GM19023 (cell line): ENCODE data around the gene KIF3B.
A peak's percentile ranks its signal among the peaks of the same experiment; 100 is the strongest.

Experiments
- ATAC-seq: cut with Tn5 transposase; IDR thresholded peaks from one replicate; pipeline ENCODE4 v1.9.1; 2021; ENCODE audit warnings: mild to moderate bottlenecking, moderate library complexity; ENCODE audit not compliant: unreplicated experiment

The KIF3B gene

DNA sequence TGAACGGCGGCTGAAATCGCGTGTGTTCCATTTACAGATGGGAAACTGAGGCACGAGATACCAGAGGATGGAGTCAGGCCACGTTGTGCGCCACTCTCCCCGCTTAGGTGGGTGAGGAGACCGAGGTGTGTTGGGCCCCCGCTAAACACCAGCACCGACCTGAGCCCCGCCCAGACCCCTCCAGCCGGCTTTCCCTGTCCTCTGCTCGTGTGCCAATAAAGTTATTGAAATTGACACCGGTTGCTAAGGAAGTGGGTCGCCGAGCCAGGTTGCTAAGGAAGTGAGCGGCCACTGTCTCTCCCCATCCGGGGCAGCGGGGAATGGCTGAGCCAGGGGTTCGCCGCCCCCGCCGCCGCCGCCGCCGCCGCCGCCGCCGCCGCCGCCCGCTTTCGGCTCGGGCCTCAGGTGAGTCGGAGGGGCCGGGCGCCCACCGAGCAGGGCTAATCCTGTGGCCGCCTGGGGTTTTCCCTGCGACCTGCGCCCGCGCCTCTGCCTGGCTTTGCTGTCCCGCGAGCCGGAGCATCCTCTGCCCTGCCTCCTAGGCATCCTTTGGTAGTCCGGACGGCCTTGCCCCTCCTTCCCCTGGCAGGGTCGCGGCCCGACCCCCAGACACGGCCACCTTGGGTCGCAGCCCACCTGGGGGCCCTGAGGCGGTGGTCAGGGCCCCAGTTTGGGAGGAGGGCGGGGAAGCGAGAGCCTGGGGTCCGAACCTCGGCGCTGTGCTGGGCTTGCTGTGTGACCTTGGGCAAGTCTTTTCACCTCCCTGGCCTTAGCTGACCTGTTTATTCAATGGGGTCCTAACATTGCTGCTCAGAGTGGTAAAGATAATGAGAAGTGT is at the start of gene KIF3B:
Gene KIF3B (plus strand): TSS at position 291 of the 838 bp plus-strand sequence. CDS start 32,127 bp downstream, outside the sequence.
- peak; percentile 79 for ATAC-seq

DNA sequence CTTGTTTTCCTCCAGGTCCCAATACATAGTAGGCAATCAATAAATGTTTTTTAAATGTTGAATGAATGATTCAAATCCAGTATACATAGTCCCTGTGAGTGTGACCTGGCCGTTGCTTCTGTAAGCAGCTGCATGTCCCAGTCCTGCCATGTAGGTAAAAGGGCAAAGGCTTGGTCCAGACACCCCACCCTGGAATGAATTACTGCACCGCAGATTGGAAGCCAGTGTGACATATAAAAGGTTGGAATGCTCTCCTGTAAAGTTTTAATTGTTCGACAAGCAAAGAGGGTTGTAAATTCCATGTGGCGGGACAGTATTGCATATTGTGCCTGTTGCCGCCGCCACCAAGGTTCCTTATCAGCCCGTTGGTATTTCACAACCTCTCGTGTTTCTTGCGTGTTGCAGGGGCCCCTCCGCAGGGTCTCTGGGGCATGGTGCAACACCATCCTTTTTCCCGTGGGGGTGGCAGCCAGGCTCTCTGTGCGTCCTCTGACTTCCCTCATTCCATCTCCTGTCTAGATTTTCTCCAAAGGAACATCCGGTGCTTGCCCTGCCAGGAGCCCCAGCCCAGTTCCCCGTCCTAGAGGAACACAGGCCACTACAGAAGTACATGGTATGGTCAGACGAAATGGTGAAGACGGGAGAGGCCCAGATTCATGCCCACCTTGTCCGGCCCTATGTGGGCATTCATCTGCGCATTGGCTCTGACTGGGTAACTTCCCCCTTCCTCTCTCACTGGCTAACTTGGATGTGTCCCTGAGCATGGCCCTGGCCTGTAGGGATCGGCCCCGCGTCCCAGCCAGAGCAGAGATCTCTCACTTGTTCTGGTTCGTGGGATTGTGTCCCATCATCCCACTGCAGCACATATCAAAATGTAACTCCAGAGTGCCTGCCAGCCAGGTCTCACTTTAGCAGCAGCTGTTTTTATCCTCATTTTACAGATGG is 49.4 kb upstream of the KIF3B start:
- no peak for ATAC-seq

DNA sequence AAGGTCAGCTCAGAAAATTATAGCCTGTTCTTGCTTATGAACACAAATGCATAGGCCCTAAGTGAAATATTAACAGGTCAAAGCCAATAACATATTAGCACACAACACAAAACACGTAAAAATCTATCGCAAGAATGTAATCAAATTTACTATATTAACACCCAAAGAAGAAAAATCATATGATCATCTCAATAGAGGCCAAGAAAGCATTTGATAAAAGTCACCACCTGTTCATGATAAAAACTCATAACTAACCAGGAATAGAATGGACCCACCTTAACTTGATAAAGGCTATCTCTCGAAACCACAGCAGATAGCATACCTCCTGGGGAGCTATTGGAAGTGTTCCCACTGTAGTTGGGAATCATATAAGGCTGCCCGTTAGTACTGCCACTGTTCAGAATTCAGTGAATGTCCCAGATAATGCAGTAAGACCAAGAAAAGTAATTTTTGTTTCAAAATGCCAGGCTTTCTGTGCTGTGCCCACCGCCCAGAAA is 48.2 kb upstream of the KIF3B start:
- no peak for ATAC-seq

- ATAC-seq = no peak
These were observed 46.7 kb upstream of the KIF3B start for GRCh38 chr20:32230707-32231106.

- ATAC-seq = no peak
These were observed 46.2 kb upstream of the KIF3B start for GRCh38 chr20:32231245-32231644.

GRCh38 chr20:32231847-32232246 is 45.6 kb upstream of the KIF3B start:
- no peak for ATAC-seq

DNA sequence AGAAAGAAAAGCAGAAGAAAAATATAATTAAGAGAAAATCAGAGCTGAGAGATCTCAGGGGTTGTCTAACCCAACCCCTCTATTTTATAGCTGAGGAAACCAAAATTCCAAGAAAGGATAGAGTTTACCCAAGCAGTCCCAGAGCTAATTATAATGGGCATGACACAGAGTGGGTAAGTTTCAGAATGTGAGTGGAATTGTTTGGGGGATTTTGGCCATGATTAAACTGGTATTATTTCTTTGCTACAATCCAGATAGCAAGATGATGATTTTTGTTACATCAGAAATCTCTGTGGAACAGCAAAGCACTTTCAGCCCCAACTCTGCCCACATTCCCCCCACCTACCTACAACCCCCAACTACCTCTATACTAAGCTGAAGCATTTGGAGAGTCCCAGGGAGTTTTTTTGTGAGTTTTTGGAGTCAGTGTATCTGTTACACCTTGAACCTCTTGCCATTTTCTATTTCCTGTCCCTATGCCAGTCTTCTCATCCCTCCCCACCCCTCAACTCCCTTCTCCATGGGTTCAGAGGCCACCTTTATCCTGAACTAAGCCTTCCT is 45.0 kb upstream of the KIF3B start:
- ATAC-seq = no peak

DNA sequence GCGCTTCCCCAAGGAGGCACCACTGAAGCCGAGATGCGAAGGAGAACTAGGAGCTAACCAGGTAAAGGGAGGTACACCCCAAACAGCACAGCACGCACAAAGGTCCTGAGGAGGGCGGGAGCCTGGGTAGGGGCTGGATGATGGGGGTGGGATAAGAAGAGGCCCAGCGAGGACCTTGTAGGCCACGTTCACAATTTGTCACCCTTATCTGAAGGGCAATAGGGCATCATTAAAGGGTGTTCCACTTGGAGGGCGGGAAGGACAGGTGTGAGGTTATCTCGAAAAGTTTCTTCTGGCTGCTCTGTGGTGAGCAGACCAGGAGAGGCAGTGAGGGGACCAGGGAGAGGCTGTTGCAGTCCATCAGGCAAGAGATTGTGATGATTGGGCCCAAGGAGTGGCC is 44.2 kb upstream of the KIF3B start:
- no peak for ATAC-seq

DNA sequence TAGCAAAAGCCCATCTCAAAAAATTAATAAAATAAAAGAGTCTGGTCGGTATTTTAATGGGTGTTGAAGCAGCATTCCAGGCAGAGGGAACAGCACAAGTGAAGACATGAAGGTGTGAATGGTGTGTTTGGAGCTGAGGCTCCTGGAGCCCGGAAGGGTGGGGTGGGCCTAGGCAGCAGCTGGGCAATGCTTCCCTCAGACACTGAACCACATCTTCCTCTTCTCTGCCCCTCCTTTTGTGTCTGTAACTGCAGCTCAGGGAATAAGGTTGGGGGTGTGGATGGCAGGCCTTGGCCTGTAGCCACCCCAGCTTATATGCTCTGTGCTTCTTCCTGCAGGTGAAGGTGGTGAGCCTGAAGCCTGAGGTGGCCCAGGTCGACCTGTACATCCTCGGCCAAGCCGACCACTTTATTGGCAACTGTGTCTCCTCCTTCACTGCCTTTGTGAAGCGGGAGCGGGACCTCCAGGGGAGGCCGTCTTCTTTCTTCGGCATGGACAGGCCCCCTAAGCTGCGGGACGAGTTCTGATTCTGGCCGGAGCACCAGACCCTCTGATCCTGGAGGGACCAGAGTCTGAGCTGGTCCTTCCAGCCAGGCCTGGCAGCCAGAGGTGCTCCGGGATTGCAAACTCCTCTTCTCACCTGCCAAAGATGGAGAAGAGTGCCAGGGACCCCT is 43.2 kb upstream of the KIF3B start:
- ATAC-seq = no peak

DNA sequence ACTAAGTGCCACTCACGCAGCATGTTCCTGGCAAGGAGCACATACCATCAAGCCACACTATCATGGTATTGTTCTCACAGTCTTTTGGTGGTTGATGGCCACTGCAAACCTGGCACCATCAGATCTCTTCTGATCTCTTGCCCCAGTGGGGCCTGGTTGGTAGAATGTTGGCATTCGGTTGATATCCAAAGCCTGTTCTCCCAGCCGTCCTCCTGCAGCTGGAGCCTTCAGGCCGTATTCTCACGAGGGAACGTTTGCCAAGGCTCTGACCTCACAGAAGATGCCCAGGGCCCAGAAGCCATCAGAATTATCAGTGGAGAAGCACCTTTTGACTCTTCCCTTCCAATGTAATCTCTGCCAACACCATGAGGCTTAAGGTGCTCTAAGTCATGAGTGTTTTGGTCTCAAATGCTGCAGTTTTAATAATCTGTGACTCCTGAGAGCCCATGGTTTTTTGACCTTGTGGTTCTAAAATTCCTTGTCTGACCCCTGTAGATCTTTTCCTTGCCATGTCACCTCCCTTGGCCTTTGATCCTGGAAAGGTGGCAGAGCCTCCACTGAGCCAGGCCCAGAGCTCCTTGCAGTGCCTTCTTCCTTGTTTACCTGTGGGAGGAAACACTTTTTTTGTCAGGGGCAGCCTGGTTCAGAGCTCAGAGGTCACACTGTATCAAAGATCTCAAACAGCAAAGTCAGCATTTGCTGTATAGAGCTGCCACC is 42.0 kb upstream of the KIF3B start:
- no peak for ATAC-seq

DNA sequence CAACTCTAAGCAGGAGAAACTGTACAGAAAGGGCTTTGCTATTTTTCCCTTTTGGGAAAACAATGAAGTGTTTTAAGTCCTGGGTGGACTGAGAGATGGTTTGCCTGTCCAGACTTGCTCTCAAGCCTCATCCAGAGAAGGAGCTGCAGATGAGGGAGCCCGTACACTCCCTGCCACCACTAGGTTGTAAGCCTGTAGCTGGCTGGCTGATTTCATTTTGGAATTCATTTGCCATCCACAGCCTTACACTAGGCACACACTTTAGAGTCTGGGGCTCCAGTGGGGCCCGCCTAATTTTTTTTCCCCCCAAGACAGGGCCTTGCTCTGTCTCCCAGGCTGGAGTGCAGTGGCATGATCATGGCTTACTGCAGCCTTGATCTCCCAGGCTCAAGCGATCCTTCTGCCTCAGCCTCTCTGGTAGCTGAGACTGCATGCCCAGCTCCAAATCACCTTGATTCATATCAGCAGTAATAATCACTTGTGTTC is 41.4 kb upstream of the KIF3B start:
- ATAC-seq = no peak

GRCh38 chr20:32236819-32237218 is 40.6 kb upstream of the KIF3B start:
- no peak for ATAC-seq

- ATAC-seq = no peak
These were observed 40.0 kb upstream of the KIF3B start for GRCh38 chr20:32237419-32237818.

DNA sequence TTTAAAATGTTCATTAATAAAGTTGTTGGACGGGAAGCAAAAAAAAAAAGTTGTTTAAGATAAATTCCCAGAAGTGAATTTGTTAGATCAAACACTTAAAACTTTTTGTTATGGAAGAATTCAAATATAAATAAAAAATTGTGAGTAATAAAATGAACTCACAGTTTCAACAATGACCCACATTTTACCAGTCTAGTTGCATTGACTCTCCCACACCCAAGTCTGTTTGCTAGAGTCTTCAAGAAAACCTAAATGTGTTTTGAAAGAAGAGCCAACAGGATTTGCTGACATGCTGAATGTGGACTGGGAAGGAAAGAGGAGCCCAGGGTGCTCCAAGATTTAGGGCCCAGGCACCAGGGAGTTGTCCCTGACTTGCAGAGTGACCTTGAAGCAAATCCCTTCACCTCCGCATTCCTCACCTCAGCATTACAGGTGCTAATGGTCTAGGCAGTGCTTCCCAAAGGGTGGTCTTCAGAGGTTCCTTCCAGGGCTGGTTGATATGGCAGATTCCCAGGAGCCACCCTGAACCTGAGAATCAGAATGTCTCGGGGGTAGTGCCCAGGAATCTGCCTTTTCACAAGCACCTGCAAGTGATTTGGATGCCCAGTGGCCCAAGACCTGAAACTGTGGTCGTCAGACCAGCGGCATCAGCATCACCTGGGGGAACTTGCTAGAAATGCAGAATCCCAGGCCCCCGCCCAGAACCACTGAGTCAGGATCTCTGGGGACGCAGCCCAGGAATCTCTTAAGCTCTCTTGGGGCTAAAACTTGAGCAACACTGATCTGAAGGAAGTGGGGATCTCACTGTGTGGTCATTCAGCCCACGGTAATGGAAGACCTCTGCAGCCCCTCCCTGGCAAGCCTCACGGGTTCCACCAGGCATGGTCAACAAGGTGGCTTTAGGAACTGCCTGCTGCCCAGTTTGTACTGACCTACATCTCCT is 38.7 kb upstream of the KIF3B start:
- ATAC-seq = no peak

GRCh38 chr20:32240205-32240604 is 37.2 kb upstream of the KIF3B start:
- no peak for ATAC-seq

DNA sequence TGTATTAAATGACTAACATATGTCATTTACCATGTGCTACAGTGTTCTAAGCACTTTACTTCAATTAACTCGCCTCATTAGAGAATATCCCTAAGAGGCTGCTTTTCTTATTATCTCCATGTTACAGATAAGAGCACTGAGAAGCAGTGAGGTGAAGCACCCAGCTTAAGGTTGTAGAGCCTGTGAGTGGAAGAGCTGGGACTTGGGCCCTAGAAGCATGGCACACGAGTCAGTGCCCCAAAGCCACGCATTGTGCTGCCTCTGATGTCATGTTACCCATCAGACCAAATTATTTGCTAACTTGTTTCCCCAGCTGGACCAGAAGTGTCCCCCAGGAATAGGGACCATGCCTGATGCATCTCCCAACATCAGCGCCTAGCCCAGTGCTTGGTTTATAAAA is 35.6 kb upstream of the KIF3B start:
- ATAC-seq = no peak

DNA sequence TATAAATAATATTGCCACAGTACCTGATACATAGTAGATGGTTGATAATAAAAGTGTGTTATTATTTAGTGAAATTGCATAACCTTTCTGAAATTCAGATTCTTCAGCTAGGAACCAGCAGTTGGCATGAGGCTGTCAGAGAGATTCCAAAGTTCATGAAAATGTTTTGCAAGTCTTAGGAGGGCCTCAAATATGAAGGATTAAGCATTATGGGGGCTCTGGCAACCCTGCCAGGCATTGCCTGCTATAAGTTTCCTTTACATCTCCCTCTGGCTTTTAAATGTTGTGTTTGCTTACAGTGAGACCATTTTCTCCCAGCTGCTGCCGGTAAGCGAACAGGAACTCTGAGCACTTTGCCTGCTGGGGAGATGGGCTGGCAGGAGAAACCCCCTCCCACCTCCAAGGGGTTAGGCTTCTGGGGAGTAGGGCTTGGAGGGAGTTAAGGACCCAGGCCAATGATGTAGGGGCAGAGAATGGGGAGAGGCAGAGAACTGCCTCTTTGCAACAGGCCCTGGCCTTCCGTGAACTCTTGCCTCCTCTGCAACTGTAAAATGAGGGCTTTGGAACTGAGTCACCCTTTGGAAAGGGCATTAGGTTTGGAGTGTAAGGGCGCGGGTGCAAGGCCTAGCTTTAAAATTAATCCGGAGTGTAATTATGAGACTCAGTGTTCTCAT is 33.2 kb upstream of the KIF3B start:
- no peak for ATAC-seq

GRCh38 chr20:32244959-32245358 is 32.5 kb upstream of the KIF3B start:
- no peak for ATAC-seq
